Measurements from ENCODE around the gene COL11A2.

Gene COL11A2

GRCh38 chr6:33211666-33212422 is 19.6 kb upstream of the COL11A2 start:
- TF ChIP-seq RAD21 (IDR thresholded peaks at IDR 0.05; ENCODE audit: low read depth) (no peak), TAF1 (IDR thresholded peaks at IDR 0.05; ENCODE audit: low read depth) (no peak), MAX (IDR thresholded peaks at IDR 0.05) (no peak)

- TF ChIP-seq USF1 (IDR thresholded peaks at IDR 0.05), result no peak
- no peak for TF ChIP-seq TAF1 (IDR thresholded peaks at IDR 0.05; ENCODE audit: low read depth)
- TF ChIP-seq NFIC (IDR thresholded peaks at IDR 0.05), result no peak
- no peak for TF ChIP-seq FOXM1 (IDR thresholded peaks at IDR 0.05; ENCODE audit: borderline replicate concordance, low read depth)
- no peak for TF ChIP-seq CREB1 (IDR thresholded peaks at IDR 0.05; ENCODE audit: low read depth)
- TF ChIP-seq CEBPB (IDR thresholded peaks at IDR 0.05), result no peak
- TF ChIP-seq RAD21 (IDR thresholded peaks at IDR 0.05; ENCODE audit: low read depth), result no peak
- no peak for TF ChIP-seq TCF12 (IDR thresholded peaks at IDR 0.05; ENCODE audit: low read depth)
- no peak for TF ChIP-seq YY1 (IDR thresholded peaks at IDR 0.05; ENCODE audit: low read depth)
- TF ChIP-seq TEAD4 (IDR thresholded peaks at IDR 0.05), result no peak
- TF ChIP-seq, protein P1, sequence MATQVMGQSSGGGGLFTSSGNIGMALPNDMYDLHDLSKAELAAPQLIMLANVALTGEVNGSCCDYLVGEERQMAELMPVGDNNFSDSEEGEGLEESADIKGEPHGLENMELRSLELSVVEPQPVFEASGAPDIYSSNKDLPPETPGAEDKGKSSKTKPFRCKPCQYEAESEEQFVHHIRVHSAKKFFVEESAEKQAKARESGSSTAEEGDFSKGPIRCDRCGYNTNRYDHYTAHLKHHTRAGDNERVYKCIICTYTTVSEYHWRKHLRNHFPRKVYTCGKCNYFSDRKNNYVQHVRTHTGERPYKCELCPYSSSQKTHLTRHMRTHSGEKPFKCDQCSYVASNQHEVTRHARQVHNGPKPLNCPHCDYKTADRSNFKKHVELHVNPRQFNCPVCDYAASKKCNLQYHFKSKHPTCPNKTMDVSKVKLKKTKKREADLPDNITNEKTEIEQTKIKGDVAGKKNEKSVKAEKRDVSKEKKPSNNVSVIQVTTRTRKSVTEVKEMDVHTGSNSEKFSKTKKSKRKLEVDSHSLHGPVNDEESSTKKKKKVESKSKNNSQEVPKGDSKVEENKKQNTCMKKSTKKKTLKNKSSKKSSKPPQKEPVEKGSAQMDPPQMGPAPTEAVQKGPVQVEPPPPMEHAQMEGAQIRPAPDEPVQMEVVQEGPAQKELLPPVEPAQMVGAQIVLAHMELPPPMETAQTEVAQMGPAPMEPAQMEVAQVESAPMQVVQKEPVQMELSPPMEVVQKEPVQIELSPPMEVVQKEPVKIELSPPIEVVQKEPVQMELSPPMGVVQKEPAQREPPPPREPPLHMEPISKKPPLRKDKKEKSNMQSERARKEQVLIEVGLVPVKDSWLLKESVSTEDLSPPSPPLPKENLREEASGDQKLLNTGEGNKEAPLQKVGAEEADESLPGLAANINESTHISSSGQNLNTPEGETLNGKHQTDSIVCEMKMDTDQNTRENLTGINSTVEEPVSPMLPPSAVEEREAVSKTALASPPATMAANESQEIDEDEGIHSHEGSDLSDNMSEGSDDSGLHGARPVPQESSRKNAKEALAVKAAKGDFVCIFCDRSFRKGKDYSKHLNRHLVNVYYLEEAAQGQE (IDR thresholded peaks at IDR 0.05; ENCODE audit: low read depth), result no peak
- TF ChIP-seq EP300 (IDR thresholded peaks at IDR 0.05; ENCODE audit: borderline replicate concordance), result no peak
- TF ChIP-seq ZBTB7A (IDR thresholded peaks at IDR 0.05; ENCODE audit: low read depth), result no peak
- no peak for TF ChIP-seq MAX (IDR thresholded peaks at IDR 0.05)
- no peak for TF ChIP-seq EGR1 (IDR thresholded peaks at IDR 0.05)
Measured at GRCh38 chr6:33211136-33211535, 18.9 kb upstream of the COL11A2 start.

DNA sequence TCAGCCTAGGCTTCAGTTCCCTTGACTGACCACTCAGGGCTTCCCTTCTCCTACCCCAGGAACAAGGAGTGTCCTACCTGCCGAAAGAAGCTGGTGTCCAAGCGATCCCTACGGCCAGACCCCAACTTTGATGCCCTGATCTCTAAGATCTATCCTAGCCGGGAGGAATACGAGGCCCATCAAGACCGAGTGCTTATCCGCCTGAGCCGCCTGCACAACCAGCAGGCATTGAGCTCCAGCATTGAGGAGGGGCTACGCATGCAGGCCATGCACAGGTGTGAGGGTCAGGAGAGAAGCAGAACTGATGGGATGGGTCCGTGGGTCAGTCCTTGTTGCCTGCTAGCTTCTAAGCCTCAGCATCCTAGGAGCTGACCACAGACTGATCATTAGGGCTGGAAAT is 17.6 kb upstream of the COL11A2 start:
- TF ChIP-seq FOXM1 (IDR thresholded peaks at IDR 0.05; ENCODE audit: borderline replicate concordance, low read depth) (no peak), USF1 (IDR thresholded peaks at IDR 0.05) (no peak)

- TF ChIP-seq NFIC (IDR thresholded peaks at IDR 0.05) (no peak), ZBTB7A (IDR thresholded peaks at IDR 0.05; ENCODE audit: low read depth) (no peak; the same call in 1 of the 2 replicates), YY1 (IDR thresholded peaks at IDR 0.05; ENCODE audit: low read depth) (peak; percentile 90), RAD21 (IDR thresholded peaks at IDR 0.05; ENCODE audit: low read depth) (no peak), USF1 (IDR thresholded peaks at IDR 0.05) (no peak), TAF1 (IDR thresholded peaks at IDR 0.05; ENCODE audit: low read depth) (peak; percentile 88), MAX (IDR thresholded peaks at IDR 0.05) (peak; percentile 20; the same call in 1 of the 2 replicates), CREB1 (IDR thresholded peaks at IDR 0.05; ENCODE audit: low read depth) (peak; percentile 82), EGR1 (IDR thresholded peaks at IDR 0.05) (peak; percentile 72), FOXM1 (IDR thresholded peaks at IDR 0.05; ENCODE audit: borderline replicate concordance, low read depth) (no peak)
- TF ChIP-seq, protein P1 (IDR thresholded peaks at IDR 0.05; ENCODE audit: low read depth), result no peak
Measured at GRCh38 chr6:33208091-33208967, 16.1 kb upstream of the COL11A2 start, which contains the start of gene RING1. RING1 (plus strand) TSS chr6:33208500; CDS start chr6:33208823, 323 bp downstream.

DNA sequence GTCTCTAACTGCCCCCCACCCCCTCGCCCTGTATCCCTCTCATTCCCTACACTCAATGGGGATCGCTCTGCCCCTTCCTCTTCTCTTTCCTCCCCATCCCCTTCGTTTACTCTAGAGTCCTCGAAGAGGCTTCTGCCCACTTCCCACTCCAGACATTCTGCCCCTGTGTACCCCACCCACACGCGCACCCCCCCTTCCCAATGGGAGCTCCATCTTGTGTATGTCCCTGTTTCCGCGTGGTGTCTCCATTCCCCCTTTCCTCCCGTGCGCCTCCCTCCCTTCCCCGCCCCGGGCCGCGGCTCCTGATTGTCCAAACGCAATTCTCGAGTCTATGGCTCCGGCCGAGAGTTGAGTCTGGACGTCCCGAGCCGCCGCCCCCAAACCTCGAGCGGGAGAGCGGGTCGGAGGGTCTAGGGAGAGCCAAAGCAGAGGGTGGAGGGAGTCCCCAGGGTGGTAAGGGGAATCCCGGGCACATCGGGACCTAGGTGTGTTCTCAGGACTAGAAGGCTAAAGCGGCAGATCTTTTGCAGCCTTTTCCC is 15.4 kb upstream of the COL11A2 start:
- TF ChIP-seq RAD21 (IDR thresholded peaks at IDR 0.05; ENCODE audit: low read depth) (no peak), YY1 (IDR thresholded peaks at IDR 0.05; ENCODE audit: low read depth) (peak; percentile 27; the same call in 1 of the 2 replicates)
